SH-SY5Y (cell line): Measurements from ENCODE around the gene FAAP20.

Source experiments
- GATA2 ChIP-seq: IDR thresholded peaks from 2 replicates; pipeline ENCODE4 v1.6.1; 2011; ENCODE audit warnings: mild to moderate bottlenecking, low read depth, low read length
- GATA3 ChIP-seq: IDR thresholded peaks from 2 replicates; pipeline ENCODE4 v1.6.1; 2011; ENCODE audit warnings: low read depth, mild to moderate bottlenecking, low read length, moderate library complexity

FAAP20 gene, protein sequence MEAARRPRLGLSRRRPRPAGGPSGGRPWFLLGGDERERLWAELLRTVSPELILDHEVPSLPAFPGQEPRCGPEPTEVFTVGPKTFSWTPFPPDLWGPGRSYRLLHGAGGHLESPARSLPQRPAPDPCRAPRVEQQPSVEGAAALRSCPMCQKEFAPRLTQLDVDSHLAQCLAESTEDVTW

DNA sequence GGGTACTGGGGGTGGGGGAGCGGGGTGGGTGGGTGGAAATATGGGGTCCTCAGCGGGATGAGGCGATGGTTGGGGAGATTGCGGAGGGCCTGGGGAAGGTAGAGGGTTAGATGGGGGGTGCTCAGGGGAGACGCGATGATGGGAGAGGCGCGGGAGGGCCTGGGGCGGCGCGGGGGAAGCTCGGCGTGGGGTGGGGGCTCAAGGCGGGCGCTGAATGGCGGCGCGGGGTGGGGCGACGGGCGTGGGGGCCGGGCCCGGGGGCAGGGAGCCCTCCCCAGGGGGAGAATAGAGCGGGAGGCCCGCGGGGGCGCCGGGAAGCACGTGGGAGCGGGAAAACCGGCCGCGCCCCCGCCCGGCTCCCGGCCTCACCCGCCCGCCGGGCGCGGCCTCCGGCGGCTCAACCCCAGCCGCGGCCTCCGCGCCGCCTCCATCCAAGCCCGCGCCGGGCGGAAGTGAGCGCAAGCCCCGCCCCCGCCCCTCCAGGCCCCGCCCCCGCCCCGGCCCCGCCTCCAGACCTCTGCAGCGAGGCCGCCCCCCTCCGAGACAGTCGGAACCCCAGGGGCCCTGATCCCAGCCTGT, at the start of gene FAAP20:
FAAP20 (minus strand) TSS at position 454 of the 579 bp plus-strand sequence; CDS start at position 431, 23 bp downstream.
- TF ChIP-seq GATA3 (no peak), GATA2 (no peak)

DNA sequence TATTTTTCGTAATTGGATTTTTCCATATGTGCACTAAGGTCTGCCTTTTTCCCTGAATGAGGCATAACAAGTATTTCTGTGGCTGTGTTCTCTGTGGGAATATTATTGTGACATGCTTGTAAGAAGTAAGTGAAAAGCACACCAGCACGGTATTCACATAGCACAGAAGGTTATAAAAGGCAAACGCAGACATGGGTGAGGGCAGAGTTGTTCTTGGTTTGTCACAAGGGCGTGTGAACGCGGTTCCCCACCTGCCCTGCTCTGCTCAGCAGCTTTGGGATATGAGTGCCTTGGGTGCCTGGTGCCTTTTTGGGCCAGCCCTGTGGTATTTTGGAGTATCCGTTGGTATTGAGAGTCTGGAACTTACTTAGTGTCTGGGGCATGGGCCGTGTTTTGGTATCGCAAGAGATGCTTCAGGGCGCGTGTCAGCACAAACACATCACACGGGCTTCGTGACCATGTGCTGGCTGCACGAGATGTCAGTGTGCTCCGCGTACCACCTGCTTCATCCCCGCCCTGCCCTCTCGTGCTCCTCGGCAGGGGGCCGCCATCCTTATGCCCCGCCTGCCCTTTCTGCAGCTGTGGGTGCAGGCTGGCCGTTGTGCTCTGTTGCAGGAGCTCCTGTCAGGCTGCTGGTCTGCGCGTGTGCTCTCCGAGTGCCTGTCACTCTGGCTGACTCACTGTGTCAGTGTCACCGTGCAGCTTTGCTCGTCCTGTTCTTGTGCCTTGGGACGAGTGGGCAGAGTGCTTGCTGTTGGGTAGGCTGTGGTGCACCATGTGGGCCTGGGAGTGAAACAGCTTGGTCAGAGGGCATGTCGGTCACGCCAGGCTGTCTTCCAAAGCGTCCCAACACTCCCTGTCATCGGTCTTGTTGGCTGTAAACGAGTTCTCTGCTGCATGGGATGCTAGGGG, 48.5 kb upstream of the FAAP20 start:
- no peak for TF ChIP-seq GATA3
- TF ChIP-seq GATA2, result no peak

DNA sequence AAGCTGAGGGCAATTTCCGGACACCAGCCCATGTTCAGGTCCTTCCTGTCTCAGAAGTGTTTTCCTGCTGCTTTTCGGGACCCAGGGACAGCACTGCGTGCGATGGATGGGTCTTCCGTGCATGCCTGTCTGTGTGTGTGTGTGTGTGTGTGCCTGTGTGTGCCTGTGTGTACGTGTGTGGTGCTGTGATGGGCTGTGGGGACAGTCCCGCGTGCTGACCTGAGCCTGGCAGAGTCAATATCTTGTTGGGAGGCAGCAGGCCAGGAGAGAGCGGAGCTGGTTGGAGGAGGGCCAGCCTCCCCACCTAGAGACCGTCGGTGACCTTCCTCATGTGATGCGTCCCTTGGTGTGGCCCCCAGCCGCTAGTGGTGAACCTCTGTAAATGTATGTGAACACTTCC, 47.2 kb upstream of the FAAP20 start:
- TF ChIP-seq GATA3 (no peak), GATA2 (no peak)

DNA sequence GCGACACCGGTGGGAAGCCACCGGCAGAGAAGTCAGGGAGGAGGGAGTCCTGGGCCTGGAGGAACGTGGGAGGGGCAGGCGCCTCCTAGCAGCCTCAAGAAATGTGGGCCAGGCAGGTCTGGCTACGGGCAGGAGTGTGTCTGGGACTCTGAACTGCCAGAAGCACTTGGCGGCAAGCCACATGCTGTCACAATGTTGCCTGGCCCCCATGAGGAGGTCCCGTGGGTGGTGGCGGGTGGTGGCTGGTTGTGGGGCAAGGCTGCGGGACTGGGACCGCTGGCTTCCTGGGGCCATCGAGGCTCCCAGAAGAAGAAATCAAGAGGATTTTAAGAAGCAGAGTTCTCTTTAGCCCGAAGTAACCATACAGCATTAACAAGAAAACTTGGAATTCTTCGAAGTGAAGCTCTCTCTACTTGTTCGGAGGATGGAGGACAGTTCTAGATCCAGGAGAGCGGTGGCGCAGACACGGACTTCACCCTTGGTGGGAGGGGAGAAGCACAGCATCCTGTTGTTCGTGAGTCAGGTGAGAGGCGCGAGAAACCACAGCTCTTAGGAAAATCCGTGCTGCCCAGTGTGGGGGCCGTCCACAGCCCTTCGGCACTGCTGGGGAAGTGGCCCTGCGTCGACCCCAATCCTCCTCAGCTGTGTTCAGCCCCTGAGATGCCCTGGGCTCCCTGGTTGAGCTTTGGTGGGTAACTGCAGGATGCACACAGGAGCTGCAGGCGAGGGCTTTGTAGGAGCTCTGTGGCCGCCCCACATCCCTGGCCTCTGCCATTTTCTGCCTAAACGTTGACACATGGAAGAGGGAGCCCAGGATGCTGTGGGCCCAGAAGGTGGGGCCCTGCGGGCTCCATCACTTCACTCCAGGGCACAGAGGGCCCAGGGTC, 45.9 kb upstream of the FAAP20 start:
- TF ChIP-seq GATA2 (no peak), GATA3 (no peak)

DNA sequence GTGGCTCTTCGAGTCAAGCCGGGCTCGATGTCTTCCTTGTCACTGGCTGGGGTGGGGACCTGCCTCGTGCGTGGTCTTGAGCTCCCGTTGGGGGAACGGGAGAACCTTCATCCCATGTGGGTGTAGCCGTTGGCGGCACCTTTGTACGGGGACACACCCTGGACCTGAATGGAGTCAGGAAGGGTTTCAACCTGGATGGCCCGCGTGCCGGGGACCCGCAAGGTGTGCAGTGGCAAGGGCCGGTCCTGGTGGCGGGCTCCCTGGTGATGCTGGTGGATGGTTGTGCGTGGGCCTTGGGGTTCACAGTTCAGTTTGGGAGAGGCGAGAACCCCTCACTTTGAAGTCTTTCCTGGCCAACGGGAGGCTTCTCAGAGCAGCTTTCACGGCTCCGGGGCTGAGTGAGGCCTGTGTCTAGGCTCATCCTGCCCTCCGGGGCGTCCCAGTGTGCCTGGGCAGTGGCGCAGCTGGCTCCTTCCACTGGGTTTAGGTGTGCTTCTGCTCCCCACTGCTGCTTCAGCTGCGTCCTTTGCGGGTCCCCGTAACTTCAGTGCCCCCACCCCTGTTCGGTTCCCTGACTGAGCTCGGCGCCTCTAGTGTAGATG, 44.9 kb upstream of the FAAP20 start:
- no peak for TF ChIP-seq GATA2
- no peak for TF ChIP-seq GATA3

DNA sequence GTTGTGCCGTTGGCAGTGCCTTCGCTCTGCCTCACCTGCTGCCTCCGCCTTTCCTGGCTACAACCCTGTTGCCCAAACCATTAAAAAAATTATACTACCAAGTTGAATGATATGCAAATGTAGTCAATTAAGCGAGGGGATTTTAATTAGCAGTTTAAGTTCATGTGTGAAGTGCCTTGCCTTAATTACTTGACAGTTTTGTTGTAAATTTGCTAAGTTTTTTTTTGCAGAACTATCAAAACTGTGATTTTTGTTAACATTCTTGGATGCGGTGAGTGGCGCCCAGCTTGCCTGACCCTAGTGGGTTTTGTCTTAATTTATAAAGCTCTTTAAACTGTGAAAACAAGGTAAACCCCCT, 44.4 kb upstream of the FAAP20 start:
- TF ChIP-seq GATA3 (no peak), GATA2 (no peak)

DNA sequence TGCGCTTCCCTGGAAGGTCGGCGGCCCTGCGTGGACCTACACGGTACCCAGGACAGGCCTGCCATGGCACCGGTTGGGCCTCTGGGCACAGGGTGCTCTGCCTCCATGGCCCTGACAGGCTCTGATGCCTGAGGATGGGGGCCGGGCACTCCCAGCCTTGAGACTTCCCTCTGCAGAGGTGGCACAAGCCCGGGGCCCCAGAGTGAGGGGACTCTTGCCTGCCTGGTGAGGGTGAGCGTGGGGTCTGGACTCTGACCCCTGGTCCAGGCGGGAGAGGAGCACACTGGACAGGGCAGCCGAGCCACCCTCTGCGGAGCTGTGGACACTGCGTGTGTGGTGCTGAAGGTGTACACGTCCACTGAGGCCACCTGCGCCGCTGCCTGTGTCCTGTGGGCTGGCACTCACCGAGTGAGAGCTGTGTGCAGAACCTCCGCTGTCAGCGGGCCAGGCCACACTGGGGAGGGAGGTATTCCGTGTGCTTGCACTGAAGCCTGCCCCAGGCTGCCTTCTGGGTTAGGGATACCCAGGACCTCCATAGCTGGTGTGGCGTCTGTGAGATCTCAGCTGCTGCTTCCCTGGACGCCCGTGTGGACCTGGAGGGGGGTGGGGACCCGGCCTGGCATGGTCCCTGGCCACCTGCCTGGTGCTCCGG, 43.9 kb upstream of the FAAP20 start:
- TF ChIP-seq GATA3, result no peak
- TF ChIP-seq GATA2, result no peak

DNA sequence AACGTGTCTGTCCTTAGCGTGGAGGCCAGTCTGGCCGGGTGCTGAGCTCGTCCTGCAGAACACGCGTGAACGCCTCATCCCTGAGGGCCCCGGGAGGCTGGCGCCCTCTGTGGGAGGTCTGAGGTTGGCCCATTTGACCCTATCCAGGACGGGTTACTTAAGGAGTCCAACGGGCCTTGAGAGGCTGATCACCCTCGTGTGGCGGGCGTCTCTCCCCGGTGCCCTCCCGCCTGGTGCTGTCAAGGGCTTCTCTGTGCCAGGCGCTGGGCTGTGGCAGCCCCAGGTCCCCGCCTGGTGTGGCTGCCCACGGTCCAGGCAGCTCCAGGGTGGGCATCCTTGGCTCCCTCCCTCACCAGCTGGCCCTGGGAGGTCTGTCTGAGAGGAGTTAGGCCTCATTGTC, 43.2 kb upstream of the FAAP20 start:
- TF ChIP-seq GATA3 (no peak), GATA2 (no peak)

DNA sequence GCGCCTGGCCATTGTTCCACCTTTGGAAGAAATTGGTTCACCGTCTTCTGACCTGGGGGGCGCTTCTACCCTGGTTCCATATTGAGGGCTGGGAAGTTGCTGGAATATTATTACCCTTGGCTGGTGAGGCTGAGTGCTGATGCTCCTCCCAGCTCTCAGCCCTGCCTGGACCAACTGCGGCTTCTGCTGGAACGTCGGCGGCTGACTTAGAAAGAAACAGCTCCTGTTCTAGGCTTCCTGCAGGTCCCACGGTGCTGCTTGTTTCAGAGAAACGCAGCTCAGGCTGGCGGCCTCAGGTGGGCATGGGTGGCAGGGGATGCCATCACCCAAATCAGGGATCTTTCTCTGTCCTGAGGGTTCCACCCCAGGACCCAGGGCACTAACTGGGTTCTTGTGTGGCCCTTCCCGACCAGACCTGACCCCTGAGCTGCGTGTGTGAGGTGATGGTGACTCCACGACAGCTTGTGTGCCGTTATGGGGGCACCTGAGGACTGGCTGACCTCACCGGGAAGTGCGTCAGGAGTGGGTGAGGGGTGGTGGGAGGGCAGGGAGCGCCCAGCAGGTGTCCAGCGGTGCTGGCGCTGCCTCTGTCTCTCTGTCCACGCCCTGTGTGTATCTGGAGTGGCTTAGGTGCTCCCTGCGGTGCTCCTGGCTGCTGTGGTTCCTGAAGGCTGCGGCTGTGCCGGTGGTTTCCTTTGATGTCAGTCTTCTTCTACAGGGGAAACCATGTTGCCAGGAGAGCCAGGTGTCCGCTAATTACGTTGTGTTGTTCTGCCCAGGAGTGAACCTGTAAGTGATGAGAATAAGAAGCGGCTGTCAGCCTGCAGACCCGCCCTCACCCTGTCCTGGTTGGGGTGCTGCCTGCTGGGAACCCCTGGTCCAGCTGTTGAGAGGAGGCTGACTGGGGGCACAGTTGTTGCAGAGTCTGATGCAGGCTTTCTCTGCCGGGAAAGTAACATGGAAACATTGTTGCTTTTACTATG, 42.4 kb upstream of the FAAP20 start:
- TF ChIP-seq GATA2 (no peak), GATA3 (no peak)

DNA sequence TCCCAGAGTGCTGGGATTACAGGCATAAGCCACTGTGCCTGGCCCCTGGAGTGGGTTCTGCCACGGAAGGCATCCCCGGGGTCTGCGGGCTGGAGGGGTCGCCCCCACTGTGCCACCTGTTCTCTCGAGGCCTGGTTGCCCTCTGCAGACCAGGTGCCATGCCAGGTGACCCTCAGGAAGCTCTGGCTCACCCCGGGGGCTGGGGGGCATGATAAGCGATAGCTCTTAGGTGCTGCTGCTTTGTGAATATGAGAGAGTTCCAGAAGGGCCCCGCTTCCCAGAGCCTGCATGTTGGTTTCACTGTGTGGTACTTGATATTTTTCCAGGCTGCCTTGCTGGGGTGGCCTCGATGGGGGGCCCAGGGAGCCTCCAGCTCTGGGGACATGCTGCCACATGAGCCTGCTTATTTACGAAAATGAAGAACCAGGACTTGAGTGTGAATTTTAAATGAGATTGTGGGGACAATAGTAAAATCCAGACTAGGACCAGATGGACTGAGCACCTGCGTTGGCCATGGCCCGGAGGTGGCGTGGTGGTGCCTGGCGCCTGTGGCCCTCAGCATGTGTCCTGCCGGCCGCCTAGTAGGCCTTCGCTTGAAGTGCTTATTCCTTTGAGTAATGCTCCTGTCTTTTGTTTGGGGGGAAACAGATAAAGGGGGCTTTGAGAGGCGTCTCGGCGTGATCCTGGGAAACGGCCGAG, 40.9 kb upstream of the FAAP20 start:
- TF ChIP-seq GATA3 (no peak), GATA2 (no peak)

DNA sequence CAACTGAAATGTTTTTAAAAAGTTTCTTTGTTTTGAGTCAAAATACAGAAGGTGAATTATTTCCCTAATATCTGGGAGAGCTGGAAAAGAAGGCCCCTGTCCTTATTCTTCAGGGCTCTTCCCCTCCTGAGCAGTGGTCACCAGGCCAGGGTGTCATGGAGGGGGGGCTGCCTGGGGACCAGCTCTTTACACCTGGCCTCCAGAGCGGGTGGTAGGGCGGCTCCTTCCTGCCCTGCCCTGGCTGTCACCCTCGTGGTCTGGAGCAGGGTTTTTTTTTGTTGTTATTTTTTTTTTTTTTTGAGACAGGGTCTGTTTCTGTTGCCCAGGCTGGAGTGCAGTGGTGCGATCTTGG, 40.2 kb upstream of the FAAP20 start:
- TF ChIP-seq GATA2, result no peak
